Measurements from ENCODE around the gene CLIC4. TPM values are rescaled to one million over a fixed set of nuclear protein-coding genes. Genes with fewer than 3 reads are reported as not detected.

Gene CLIC4
- total and polyA plus RNA-seq, 10 of the 15 experiments (the other 5 are each of a cell fraction or from before 2014, with no cell fraction given), result 20.4 to 107 (median 69.6) TPM

DNA sequence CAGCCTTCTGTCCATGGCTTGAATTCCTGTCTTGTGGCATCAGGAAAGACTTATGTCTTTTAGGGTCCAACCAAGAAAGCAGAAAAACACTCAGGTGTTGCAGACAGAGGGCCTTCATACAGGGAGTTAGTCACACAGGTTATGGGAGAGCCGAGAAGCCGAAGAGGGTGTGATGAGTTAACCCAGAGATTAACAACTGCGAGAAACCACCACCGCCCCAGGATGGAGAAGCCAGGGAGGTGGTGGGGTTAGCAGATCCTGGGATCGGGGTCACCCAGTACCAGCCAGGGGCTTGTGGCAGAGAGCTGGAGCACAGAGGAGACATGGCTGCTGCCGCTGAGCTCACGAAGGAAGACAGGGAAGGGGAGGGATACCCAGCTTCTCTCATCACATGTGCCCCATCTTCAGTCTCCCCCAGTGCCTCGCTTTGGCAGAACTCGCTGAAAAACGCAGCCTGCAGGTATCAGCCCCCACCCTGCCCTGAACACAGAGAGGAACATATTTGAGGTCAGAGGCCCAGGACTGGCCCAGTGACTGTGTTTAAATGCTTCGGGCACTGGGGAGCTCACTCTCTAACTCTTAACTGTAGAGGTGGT, 126.2 kb downstream of the CLIC4 start:
- ChIA-PET CTCF (interaction anchor here (0.9 to 1.3 kb wide), 2 partner anchors 11 to 27 kb away, joined by 3 read pairs; no protein-coding TSS in a partner anchor), RAD21 (ENCODE audit: unreplicated experiment) (interaction anchor here (2.1 kb wide), 1 partner anchor 27 kb away, joined by 4 read pairs; no protein-coding TSS in a partner anchor), POLR2A (no interaction called here), SMC1A (ENCODE audit: uncharacterized antibody, unreplicated experiment) (interaction anchor here (1.0 kb wide), 1 partner anchor 22 kb away, joined by 3 read pairs; no protein-coding TSS in a partner anchor)
- Histone ChIP-seq H3K27ac (ENCODE audit: control insufficient read depth, insufficient read depth) (no peak overlapping the region), H3K4me2 (ENCODE audit: control insufficient read depth, insufficient read depth) (peak overlapping the region; percentile 56; the same call in 1 of the 2 replicates), H3K4me1 (ENCODE audit: control insufficient read depth, insufficient read depth, low read length) (peaks cover 7% of the 10 kb centered on the region), H4K20me1 (ENCODE audit: control insufficient read depth, insufficient read depth) (no peaks in the 10 kb centered on the region), H3K36me3 (ENCODE audit: control insufficient read depth in 2 of 2, insufficient read depth in 2 of 2, low read length in 1 of 2) (no peaks in the 10 kb centered on the region), H2AFZ (ENCODE audit: control insufficient read depth, low read depth, low read length) (no peak overlapping the region), H3K79me2 (ENCODE audit: control insufficient read depth, insufficient read depth, low read length) (no peaks in the 10 kb centered on the region), H3K9ac (ENCODE audit: control insufficient read depth, insufficient read depth, low read length) (no peak overlapping the region), H3K4me3 (no peak overlapping the region), H3K9me3 (replicated peaks; ENCODE audit: control insufficient read depth, insufficient read depth, low read length) (no peaks in the 10 kb centered on the region), H3K27me3 (replicated peaks in 1 of 2; ENCODE audit: control insufficient read depth in 2 of 2, insufficient read depth in 2 of 2, low read length in 1 of 2) (peaks cover 3 to 7% of the 10 kb centered on the region in 2 experiments)
- intact Hi-C loops (cut with micrococcal nuclease; ENCODE audit: unreplicated experiment) (no loop called here), in situ Hi-C loops (cut with MboI) (no loop called here)
- DNase-seq (ENCODE audit: low read depth, low spot score), result no peak
- no TSS peak for BruUV-seq (replicated peaks)
- ATAC-seq, result no peak
- FAIRE-seq, result no peak
- 67% methylated on average over 11 of the region's 11 CpGs for WGBS (ENCODE audit: insufficient coverage, insufficient replicate concordance, low lambda C conversion rate, missing lambda C conversion rate)
- TF ChIP-seq HCFC1 (IDR thresholded peaks at IDR 0.05; ENCODE audit: low read length) (no peak), SMAD5 (IDR thresholded peaks at IDR 0.05; ENCODE audit: low read depth) (no peak), EP300 (IDR thresholded peaks at IDR 0.05; ENCODE audit: borderline replicate concordance in 1 of 2, control insufficient read depth in 1 of 2, low read depth in 2 of 2, low read length in 2 of 2) (no peak), IKZF1 (conservative IDR thresholded peaks at IDR 0.05) (no peak), SMAD1 (IDR thresholded peaks at IDR 0.05; ENCODE audit: low read depth, partially characterized antibody) (no peak), SUZ12 (IDR thresholded peaks at IDR 0.05; ENCODE audit: unreplicated experiment) (no peak), ATF7 (IDR thresholded peaks at IDR 0.05; ENCODE audit: low read depth) (no peak), SMC3 (IDR thresholded peaks at IDR 0.05; ENCODE audit: borderline replicate concordance, low read length) (no peak), NFYB (IDR thresholded peaks at IDR 0.05; ENCODE audit: insufficient read depth, low read depth, low read length) (no peak)
- TF ChIP-seq, protein P1, sequence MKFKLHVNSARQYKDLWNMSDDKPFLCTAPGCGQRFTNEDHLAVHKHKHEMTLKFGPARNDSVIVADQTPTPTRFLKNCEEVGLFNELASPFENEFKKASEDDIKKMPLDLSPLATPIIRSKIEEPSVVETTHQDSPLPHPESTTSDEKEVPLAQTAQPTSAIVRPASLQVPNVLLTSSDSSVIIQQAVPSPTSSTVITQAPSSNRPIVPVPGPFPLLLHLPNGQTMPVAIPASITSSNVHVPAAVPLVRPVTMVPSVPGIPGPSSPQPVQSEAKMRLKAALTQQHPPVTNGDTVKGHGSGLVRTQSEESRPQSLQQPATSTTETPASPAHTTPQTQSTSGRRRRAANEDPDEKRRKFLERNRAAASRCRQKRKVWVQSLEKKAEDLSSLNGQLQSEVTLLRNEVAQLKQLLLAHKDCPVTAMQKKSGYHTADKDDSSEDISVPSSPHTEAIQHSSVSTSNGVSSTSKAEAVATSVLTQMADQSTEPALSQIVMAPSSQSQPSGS (IDR thresholded peaks at IDR 0.05; ENCODE audit: low read length), result no peak
- TF ChIP-seq, protein P2, sequence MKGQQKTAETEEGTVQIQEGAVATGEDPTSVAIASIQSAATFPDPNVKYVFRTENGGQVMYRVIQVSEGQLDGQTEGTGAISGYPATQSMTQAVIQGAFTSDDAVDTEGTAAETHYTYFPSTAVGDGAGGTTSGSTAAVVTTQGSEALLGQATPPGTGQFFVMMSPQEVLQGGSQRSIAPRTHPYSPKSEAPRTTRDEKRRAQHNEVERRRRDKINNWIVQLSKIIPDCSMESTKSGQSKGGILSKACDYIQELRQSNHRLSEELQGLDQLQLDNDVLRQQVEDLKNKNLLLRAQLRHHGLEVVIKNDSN (IDR thresholded peaks at IDR 0.05; ENCODE audit: borderline replicate concordance, extremely low read length, insufficient read depth, low read depth, low read length), result no peak
- TF ChIP-seq, protein P3, sequence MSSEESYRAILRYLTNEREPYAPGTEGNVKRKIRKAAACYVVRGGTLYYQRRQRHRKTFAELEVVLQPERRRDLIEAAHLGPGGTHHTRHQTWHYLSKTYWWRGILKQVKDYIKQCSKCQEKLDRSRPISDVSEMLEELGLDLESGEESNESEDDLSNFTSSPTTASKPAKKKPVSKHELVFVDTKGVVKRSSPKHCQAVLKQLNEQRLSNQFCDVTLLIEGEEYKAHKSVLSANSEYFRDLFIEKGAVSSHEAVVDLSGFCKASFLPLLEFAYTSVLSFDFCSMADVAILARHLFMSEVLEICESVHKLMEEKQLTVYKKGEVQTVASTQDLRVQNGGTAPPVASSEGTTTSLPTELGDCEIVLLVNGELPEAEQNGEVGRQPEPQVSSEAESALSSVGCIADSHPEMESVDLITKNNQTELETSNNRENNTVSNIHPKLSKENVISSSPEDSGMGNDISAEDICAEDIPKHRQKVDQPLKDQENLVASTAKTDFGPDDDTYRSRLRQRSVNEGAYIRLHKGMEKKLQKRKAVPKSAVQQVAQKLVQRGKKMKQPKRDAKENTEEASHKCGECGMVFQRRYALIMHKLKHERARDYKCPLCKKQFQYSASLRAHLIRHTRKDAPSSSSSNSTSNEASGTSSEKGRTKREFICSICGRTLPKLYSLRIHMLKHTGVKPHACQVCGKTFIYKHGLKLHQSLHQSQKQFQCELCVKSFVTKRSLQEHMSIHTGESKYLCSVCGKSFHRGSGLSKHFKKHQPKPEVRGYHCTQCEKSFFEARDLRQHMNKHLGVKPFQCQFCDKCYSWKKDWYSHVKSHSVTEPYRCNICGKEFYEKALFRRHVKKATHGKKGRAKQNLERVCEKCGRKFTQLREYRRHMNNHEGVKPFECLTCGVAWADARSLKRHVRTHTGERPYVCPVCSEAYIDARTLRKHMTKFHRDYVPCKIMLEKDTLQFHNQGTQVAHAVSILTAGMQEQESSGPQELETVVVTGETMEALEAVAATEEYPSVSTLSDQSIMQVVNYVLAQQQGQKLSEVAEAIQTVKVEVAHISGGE (CRISPR knock-in tag; IDR thresholded peaks at IDR 0.05), result no peak
- TF ChIP-seq, protein P4, sequence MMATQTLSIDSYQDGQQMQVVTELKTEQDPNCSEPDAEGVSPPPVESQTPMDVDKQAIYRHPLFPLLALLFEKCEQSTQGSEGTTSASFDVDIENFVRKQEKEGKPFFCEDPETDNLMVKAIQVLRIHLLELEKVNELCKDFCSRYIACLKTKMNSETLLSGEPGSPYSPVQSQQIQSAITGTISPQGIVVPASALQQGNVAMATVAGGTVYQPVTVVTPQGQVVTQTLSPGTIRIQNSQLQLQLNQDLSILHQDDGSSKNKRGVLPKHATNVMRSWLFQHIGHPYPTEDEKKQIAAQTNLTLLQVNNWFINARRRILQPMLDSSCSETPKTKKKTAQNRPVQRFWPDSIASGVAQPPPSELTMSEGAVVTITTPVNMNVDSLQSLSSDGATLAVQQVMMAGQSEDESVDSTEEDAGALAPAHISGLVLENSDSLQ (IDR thresholded peaks at IDR 0.05), result no peak
